NCI-H69 (cell line): ENCODE results near the gene NLRC4.
A peak's percentile ranks its signal among the peaks of the same experiment; 100 is the strongest.
"Not testable (repeated sequence)": the region's sequence is repeated elsewhere in the genome, so short reads cannot be mapped to it uniquely, and the experiment has no call there.

ENCODE experiments used
- DNase-seq: peaks from one replicate; lab custom pipeline; 2025; lab: John Stamatoyannopoulos, UW

NLRC4 gene

GRCh38 chr2:32248299-32248698 is 16.4 kb downstream of the NLRC4 start:
- DNase-seq: peak; percentile 8

DNA sequence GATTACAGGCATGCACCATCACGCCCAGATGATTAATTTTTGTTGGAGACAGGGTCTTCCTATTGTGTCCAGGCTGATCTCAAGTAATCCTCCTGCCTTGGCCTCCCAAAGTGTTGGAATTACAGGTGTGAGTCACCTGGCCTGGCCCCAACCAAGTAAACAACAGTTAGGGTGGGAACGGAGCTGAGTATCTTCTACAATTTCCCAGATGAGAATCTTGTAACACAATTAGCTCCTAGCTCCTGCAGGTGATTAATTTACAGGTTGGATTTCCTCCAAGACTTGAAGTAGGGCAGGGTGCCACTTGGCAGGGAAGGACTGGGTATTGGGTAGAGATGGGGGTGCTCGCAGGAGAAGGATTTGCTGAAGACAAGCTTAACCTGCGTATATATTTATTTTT is 17.8 kb downstream of the NLRC4 start:
- peak; percentile 48 for DNase-seq

DNA sequence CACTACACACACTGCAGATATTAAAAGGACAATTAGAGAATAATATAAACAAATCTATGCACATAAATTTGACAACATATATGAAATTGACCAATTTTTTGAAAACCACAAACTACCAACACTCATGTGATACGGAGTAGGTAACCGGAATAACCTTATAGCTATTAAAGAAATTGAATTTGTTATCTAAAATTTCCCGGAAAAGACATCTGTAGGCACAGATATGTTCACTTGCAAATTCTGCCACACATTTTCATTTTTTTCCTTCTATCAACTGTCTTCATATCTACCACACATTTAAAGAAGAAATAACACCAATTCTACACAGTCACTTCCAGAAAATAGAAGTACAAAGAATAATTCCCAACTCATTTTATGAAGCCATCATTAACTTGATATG is 22.4 kb downstream of the NLRC4 start:
- no peak for DNase-seq

- DNase-seq: no peak
Observed at GRCh38 chr2:32237996-32238395, 26.7 kb downstream of the NLRC4 start.

- no peak for DNase-seq
Observed at GRCh38 chr2:32237488-32237887, 27.2 kb downstream of the NLRC4 start.

- no peak for DNase-seq
Observed at GRCh38 chr2:32235315-32235714, 29.4 kb downstream of the NLRC4 start.

- DNase-seq: no peak
Observed at GRCh38 chr2:32231959-32232358, 32.7 kb downstream of the NLRC4 start.

DNA sequence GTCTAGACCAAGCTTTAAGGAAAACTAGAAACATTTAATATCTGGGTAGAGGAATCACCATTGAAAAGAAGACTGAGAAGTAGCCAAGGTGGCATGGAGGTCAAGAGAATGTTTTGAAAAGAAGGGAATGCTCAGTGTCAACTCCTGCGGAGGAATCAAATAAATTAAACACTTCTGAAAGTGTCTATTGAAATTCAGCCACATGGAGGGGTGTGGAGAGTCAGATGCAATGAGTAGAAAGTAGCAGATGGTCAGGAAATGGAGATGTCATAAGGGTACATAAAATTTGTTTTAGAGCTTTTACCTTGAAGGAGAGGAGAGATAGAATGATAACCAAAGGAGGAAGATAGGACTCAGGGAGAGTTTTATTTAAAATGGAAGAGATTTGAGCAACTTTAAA is 35.1 kb downstream of the NLRC4 start:
- peak; percentile 64 for DNase-seq

- DNase-seq: no peak
Observed at GRCh38 chr2:32228181-32228580, 36.5 kb downstream of the NLRC4 start.

- no peak for DNase-seq
Observed at GRCh38 chr2:32227492-32227891, 37.2 kb downstream of the NLRC4 start.

- no peak for DNase-seq
Observed at GRCh38 chr2:32222966-32223365, 41.7 kb downstream of the NLRC4 start.

GRCh38 chr2:32220445-32220844 is 44.2 kb downstream of the NLRC4 start:
- no peak for DNase-seq

- no peak for DNase-seq
Observed at GRCh38 chr2:32212295-32212694, 52.4 kb downstream of the NLRC4 start.

GRCh38 chr2:32210767-32211408 is 53.8 kb downstream of the NLRC4 start:
- no peak for DNase-seq

DNA sequence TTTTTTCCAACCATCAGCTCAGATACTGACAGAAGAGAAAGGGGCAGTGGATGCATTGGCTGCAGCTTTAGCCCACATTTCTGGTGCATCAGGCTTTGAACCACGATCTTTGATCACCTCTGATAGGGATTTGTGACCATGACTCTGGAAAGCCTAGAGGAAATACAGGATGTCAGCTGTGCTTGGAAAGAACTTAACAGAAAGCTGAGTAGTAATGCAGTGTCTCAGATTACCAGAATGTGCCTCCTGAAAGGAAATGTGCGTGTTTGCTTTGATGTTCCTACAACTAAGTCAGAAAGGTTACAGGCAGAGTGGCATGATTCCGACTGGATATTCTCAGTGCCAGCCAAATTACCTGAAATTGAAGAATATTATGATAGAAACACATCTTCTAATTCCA is 61.3 kb downstream of the NLRC4 start:
- not testable (repeated sequence) for DNase-seq

DNA sequence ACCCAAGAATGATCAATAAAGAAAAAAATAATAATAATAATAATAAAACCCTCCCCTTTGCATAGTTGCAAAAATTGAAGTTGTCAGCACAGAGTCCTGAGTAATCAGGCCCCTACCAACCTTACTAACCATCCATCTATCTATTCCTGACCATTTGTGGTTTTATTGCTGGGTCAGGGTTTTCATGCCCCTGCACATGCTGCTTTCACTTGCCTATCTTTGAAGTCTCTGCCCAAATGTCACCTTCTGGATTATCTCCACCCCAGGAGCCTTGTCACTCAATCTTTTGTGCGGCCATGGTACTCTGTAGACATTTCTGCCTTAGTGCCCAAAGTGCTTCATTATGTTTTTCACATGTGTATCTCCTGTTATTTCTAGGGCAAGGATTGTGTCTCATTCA is 63.9 kb downstream of the NLRC4 start:
- no peak for DNase-seq

GRCh38 chr2:32192418-32192817 is 72.3 kb downstream of the NLRC4 start:
- no peak for DNase-seq

GRCh38 chr2:32189011-32189410 is 75.7 kb downstream of the NLRC4 start:
- DNase-seq: no peak

GRCh38 chr2:32182667-32183066 is 82.0 kb downstream of the NLRC4 start:
- DNase-seq: no peak
